Stimulated activated CD4-positive, alpha-beta T cell treated with anti-CD3 and anti-CD28 coated beads, Interleukin-1b, Interleukin-23, amount 100 ng/mL, for 24 hours (primary cell): Measurements from ENCODE around the gene ZFAND2B.

ENCODE experiments used
- DNase-seq, 4 experiments: peaks; one replicate each; pipeline ENCODE4 v3.0.0-alpha.2; 2020; ENCODE audit warnings: low read depth in 4 of 4, low spot score in 1 of 4

ZFAND2B gene, protein sequence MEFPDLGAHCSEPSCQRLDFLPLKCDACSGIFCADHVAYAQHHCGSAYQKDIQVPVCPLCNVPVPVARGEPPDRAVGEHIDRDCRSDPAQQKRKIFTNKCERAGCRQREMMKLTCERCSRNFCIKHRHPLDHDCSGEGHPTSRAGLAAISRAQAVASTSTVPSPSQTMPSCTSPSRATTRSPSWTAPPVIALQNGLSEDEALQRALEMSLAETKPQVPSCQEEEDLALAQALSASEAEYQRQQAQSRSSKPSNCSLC

DNA sequence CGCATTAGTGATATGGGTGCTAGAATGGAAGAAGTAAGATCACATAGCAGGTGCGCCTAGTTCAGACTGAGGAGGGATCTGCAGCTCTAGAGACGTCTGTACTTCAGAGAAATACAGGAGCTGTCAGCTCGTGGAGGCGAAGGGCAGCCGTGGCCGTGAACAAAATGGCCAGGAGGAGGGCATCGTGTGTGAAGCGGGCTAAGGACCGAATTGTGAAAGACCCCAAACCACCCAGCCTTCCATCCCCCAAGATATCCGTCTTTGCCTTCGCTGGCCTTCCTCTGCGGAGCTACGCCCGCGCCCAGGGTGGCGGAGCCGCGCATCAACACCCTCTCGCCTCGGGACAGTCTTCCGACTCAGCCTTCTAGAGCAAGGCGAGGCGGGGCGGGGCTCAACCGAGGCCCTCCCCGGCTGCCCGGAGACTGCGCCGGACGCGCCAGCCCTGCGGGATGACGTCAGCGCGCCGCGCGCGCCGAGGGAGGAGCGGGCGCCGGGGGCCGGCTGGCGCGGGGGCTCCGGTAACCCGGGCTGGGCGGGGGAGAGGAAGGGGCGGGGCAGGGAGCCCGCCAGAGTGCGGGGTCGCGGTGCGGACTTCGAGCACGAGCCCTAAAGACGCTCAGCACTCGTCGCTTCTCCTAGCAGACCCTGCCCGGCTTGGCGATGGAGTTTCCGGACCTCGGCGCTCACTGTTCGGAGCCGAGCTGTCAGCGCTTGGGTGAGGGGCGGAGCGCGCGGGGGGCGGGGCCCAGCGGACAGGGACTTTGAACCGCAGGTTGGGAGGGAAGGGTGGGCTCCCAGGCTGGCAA is at the start of gene ZFAND2B:
ZFAND2B (plus strand) TSS at position 455 of the 806 bp plus-strand sequence; CDS start at position 661, 206 bp downstream.
- peak; percentile 91 to 92 (median 92) for DNase-seq

DNA sequence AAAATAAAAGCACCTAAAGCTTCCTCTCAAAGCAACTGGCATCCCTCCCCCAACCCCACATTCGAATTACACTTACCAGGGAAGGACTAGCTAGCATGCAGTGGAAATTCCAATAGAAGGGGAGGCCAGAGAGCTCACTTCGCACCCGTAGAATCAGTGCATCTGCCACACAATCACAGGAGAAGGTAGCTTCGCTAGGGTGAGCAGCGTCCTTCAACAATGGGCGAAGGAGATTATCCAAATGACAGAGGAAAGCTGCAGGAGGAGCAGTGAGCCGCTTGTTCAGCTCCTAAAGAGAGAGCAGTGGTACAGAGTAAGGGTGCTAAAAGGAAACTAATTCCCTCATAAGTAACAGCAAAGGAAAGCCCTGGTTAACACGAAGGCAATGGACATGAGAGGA is 49.2 kb upstream of the ZFAND2B start:
- DNase-seq = no peak

DNA sequence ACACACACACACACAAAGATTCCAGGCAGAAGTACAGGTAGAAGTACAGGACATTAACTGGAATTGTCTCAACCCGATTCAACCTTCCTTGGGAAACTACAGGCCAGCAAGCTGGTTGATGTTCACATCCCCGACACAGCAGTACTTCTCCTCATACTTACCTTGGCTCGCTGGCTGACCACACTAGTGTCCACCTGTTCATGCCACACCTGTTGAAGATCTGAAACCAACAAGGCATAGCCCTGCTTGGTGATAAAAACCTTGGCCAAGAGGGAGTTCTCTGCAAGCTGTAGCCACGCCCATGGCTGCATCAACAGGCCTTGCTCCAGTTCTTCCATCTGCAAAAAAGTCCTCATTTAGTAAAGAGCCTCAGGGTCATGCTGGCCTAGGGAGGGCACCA is 48.6 kb upstream of the ZFAND2B start:
- no peak for DNase-seq

DNA sequence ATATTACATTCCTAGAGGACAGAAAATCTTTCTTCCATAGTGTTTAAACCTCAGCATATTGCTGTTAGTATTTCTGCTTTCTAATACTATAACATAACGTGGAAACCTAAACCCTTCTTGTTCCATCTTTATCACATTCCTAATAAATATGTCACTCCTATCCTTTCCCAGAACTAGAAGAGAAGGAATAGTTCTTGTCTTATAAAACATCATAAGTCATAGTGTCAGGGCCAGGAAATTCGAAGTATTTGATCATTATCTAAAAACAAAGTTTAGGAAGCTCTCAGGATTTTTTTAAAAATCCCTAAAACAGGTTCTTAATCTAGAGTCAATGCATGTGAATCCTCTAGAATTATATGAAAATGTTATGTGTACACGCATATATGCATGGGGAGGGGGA is 48.0 kb upstream of the ZFAND2B start:
- DNase-seq = no peak

DNA sequence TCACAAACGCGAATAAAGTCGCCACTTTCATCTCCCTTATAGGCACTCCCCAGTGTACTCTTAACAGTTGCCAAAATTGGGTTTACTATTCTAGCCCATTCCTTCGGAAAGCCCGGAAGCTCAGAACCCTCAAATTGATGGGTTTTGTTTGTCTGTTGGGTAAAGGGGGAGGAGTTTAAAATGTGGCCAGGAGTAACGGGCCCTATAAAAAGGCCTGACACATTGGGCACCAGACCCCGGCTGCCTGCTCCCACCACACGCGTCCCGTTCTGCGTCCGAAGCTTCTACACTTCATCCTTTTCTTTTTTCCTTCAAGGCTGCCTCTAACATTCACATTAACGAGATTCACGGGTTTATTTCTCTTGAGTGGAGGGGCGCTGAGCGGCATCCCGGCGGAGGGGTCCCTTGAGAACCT is 46.8 kb upstream of the ZFAND2B start:
- DNase-seq = no peak

DNA sequence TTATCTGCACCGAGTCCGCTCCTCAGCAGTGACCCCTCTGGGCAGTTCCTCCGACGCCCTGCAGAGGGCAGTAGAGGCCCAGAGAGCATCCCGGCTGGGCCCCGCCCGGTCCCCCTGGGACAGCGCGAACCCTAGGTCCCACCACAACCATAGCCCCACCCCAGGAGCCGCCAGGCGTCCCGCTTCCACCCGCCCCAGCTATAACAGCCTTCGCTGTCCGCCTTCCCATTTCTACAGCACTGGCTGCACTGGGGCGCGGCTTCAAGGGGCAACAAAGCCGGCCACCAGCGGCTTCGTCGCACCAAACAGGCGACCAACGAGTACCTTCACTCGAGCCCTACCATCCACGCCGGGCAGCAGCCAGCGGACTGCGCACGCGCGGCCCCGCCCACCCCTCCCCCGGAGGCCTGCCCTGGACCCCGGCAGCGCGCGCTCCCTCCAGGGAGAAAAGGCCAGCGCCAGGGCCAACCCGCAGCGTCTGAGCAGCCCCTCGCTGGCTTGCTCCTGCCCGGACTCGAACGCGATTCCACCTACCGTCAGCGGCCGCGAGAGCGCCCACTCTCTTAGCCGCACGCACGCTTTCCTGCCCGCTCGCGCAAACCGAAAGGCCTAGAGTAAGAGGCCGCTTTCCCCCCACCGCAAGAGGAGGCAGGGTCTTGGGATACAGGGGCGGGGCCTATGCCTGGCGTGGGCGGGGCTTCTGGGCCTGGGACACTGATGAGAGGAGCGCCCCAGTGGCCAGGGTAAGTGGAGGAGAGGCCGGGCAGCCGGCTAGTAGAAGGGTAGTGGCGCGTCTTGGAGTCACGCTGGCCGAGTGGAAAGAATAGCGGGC is 46.2 kb upstream of the ZFAND2B start, which contains the start of gene NHEJ1:
NHEJ1 (minus strand) TSS at position 630 of the 832 bp plus-strand sequence. CDS start 2,453 bp downstream, outside the sequence.
- DNase-seq = peak; percentile 79 to 95 (median 89)

DNA sequence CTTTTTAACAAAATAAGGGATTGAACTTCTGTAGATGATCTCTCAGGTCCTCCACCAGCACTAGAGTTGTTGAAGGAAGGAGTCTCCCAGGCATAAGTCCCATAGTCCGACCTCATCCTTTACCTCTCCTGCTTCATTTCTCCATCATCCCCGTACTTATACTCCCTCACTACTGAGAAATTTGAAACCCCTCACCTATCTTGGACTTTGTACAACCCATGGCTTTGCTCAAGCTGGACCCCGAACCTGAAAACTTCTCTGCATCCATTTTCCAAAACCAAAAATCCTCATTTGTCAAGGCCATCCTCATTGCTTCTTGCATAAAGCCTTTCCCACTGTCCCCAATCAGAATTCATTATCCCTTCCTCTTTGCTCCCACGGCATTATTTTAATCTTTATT is 45.5 kb upstream of the ZFAND2B start:
- no peak for DNase-seq

DNA sequence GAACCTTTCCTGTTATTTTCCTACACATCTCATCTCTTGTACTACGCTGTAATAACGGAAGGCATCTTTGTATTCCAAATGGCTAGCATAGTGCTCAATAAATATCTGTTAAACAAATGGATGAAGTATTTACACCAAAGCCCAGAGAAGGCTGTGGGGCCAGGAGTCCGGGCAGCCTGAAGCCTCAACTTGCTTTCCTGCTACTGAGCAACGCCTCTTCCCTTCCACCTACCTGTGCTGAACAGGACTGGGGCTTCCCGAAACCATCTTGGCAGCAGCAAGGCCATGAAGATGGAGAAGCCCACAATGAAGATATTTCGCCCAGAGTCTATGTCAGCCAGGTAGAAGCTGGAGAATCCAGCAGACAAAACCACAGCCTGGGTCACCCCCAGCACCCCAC is 43.4 kb upstream of the ZFAND2B start:
- DNase-seq = no peak

DNA sequence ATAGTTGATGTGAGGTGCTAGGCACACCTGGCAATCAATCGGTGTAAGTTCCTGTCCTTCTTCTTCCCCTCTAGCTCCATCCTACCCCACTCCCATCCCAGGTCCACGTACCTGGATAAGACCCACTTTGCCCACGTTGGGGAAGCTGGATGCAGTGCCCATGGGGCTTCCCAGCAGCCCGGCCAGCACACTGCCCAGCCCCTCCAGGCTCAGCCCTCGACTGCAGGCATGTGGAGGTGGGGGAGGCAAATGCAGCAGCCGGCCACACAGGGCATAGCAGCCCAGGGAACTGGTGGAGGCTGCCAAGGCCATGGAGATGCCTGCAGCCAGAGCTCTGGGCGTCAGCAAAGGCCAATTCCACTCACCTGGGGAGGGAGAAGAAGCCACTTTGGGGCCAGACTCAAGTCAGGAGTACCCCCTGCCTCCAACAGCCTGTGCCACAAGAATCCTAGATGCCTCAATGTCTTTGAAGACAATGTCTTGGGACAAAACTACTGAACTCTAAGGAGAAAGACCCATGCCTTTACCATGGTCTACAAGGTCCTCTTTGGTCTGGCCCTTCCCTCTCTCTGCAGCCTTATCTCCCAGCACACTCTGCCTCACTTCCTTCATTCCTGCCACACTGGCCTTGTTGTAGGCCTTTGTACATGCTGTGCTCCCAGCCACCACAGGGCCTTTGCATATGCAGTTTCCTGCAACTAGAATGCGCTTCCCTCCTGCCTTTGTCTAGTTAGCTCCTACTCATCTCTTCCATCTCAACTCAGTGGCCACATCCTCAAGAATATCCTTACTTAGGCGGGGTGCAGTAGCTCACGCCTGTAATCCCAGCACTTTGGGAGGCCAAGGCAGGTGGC is 41.3 kb upstream of the ZFAND2B start:
- no peak for DNase-seq

DNA sequence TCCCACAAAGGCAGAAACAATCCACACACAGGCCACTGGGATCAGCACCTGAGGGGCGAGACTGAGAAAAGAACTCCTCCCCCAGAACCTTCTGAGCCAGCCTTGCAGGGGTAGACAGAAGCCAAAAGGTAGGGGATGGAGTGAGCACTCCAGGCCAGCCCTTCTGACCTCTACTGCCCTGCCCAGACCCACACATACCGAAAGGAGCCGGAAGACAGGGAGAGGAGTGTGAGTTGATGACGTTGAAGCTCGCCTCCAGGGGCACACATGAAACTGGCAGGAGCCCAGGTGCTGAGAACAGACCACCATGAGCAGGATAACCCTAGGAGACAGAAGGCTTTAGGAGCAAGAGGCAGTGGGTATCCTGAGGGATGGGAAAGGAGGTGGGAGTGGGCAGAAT is 38.6 kb upstream of the ZFAND2B start:
- DNase-seq = no peak

DNA sequence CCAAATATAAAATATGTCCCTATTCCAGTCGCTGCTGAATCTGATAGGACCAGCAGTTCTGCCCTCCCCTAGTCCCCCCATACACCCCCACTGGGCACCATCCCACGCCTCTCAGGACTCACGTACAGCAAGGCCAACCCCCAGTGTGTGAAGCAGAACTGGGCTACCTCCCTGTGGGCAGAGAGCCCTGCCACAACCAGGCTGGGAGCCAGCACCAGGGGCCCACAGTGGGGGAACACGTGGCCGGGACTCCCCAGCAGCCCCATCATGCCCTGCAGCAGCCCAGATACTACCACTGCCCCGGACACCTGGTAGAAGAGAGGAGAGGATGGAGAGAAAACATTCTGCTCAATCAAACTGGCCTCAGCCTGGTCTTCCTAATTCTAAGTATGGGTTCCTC is 38.1 kb upstream of the ZFAND2B start:
- no peak for DNase-seq

DNA sequence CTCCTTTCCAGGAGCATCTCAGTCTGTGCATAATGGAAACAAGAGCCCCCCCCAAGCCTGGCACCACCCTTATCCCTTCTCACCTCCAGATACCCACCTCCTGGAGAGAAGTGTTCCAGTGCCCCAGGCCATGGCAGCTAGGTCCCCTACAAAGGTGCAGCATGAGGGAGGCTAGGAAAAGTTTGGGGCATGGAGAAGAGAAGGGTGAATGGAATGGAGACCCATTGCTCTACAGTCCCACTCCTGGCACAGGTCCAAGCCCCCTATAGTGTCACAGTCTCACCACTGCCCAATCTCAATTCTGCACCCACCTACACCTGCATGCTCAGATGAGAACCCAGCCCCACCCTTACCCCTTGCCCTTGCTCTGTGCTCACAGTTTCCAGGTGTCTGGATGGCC is 37.6 kb upstream of the ZFAND2B start:
- DNase-seq = no peak

DNA sequence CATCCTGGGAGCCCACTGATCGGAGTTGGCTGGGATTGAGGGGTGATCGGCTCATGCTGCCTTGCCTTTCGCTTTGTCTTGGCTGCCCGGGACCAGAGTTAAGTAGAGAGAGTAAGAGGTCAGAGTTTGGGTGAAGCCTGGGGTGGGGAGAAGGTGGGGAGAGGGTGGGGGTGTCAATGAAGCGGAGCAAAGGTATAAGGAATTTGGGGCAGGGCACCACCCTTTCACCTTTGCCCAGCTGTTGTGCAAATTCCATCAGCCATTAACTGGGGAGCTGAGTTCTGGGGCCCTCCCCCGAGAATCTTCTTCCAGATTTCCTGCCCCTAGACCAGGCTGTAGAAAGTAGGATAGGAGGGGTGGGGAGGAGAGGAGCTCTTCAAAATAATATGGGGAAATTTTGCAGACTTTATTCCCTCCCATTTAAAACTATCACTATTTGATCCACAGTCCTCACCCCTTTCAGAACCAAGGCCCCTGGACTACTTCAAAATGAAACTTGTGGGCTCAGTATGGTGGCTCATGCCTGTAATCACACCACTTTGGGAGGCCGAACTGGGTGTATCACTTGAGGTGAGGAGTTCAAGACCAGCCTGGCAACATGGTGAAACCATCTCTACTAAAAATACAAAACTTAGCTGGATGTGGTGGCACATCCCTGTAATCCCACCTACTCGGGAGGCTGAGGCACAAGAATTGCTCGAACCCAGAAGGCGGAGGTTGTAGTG is 36.5 kb upstream of the ZFAND2B start, which contains the start of gene SLC23A3:
SLC23A3 (minus strand) TSS at position 100 of the 725 bp plus-strand sequence; CDS start at position 55, 45 bp downstream.
- no peak for DNase-seq

DNA sequence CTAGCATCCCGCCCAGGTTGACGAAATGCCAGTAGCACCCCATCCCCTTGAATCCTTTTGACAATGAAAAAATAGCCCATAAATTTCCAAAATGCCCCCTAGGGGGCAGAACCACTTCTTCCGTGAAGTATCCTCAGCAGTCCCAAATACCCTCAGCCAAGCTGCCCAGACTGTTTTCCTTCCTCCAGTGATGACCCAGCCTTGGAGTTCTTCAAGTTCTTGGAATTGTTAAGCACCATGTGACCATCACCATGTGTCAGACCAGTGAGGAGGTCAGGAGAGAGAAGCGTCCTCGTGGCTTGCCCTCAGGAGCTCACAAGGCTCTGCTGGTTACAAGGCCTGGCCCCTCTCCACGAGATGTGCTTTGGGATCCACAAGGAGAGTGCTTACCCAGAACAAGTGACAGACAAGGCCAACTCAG is 35.3 kb upstream of the ZFAND2B start:
- DNase-seq = no peak

DNA sequence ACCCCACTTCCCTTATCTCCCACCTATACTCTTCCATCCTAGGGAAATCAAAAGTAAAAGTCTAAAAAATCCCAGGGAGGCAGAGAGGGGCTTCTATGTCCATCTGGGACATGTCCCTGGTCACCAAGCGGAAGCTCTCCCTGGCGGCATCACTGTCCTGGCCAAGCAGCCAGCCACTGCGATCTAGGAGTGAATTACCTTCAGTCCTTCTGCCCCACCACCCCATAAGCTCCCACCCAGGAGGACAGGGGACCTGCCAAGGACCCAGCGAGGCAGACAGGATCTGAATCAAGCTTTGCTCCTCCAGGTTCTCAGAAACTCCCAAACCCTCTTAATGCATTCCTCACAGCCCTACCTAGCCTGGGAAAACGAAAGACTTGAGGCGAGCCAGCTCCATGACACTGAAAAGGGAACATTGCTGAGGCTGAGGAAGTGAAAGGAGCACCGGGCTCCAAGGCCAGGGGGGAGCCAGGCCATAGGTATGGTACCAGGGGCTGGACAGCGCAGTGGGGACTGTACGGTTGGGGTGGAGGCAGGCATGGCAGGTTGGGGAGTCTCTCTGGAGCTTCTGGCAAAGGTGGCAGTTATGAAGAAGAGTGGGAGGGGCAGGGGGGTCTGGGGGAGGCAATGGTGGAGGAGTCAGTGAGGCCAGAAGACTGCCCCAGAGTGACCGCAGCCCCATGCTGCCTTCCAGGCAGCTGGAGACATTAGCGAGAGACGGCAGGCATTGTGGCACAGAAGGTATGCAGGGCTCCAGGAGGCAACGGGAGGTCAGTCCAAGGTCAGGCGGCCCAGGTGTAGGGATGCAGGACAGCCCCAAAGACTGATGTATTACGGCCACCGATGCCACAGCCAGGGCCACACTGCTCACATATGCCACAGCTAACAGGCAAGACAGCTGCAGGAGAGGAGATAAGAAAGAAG is 34.1 kb upstream of the ZFAND2B start:
- DNase-seq = no peak

DNA sequence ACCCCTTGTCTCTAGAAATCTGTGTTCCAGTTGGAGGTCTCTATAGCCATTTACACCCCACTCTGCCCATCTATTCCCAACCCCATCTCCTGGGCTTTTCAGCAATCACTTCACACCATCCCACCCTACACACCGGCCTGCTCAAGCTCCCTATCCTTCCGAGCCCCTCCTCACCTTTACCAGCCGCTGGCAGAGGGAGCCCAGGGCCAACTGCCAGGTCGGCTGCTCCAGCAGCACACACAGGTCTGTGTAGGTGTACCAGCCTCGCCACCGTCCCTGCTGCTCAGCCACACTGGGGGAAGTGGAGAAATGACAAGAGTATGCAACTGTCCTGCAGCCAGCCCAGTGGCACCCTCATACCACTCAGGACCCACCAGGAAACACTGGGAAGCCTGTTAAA is 33.4 kb upstream of the ZFAND2B start:
- no peak for DNase-seq

DNA sequence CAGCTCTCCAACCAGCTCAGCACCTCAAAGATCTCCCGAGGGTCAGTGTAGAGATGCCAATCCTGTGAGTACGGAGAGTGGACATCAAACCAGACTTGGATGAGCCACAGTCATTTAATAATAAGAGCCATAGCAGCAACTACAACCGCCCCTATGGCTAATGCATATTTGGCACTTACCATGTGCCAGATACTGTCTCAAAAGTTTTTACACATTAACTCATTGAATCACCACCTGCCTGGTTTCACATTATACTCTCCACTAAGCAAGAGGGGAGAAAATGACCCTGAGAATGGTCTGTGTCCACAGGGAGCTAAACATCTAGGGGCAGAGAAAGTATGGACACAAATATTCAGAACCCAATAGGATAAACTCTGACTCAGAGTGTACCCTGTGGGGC is 32.4 kb upstream of the ZFAND2B start:
- no peak for DNase-seq

DNA sequence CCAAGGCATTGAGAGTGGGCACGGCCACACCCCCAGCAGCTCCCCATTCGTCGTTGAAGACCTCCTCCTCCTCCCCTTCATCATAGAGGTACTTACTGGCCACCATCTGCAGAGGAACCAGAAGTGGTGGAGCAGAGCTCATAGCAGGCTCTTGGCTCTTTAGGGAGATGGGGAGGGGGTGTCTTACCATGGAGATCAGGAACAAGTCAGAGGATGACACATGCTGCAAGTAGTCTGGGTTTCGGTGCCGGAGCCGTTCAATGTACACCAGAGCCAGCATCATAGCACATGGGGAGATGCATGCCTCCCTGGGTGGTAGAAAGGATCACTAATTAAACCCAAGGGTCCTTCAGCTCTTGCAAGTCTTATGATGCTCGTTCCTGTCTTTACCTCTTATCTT is 31.8 kb upstream of the ZFAND2B start:
- no peak for DNase-seq

DNA sequence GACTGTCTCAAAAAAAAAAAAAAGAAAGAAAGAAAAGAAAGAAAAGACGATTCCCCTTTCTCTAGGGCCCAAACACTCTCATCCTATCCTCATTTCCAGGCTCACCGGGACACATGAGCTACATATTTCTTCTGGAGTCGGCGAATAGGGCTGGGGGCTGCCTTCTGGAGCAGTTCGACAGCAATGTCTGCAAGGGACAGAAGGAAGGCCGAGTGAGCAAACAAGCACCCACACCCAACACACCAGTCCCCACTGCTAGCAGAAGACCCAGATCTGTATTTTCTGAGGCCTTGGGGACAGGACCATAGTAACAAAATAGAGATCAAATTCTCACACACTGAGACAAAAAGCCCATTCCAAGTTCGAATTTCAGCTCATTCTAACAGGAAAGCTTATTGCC is 31.1 kb upstream of the ZFAND2B start:
- DNase-seq = no peak
